Astrocyte (in vitro differentiated cells and primary cell): ENCODE measurements around the gene YTHDF1.

Source experiments
- EZH2 ChIP-seq: IDR thresholded peaks from 2 replicates; pipeline ENCODE4 v1.6.1; 2012; ENCODE audit warnings: mild to moderate bottlenecking, low read length, inconsistent platforms; ENCODE audit not compliant: insufficient read depth
- TF ChIP-seq, protein P1 (sequence below): IDR thresholded peaks from 2 replicates; pipeline ENCODE4 v1.5.1; 2011; ENCODE audit warnings: low read depth, mild to moderate bottlenecking, inconsistent platforms, low read length, moderate library complexity; ENCODE audit not compliant: insufficient read depth

DNA sequence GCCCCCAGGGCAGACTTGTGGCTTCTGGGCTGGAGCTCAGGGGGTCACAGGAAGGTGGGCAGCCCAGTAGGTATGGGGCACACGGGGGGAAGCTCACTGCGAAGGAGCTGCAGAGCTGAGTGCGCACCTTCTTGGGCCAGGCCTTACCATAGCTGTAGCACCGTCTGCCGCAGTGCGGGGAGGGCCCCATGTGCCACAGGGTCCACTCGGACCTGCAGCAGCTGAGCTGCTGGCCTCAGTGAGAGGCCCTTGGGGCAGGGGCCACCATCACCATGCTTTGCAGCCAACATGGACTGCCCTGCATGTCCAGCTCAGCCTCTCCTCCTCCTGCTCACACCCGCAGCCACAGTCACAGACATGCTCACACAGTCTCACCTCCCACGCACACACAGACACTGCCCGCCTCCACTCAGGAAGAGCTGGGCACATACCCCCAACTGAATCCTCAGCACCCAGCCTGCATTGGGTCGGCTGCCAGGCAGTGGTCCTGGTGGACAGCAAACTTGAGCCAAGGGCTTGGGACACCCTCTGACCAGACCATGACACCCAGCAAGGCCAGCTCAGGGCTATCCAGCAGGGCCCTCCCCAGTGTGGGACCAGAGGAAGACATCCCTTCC, 35.3 kb downstream of the YTHDF1 start:
- TF ChIP-seq, protein P1, sequence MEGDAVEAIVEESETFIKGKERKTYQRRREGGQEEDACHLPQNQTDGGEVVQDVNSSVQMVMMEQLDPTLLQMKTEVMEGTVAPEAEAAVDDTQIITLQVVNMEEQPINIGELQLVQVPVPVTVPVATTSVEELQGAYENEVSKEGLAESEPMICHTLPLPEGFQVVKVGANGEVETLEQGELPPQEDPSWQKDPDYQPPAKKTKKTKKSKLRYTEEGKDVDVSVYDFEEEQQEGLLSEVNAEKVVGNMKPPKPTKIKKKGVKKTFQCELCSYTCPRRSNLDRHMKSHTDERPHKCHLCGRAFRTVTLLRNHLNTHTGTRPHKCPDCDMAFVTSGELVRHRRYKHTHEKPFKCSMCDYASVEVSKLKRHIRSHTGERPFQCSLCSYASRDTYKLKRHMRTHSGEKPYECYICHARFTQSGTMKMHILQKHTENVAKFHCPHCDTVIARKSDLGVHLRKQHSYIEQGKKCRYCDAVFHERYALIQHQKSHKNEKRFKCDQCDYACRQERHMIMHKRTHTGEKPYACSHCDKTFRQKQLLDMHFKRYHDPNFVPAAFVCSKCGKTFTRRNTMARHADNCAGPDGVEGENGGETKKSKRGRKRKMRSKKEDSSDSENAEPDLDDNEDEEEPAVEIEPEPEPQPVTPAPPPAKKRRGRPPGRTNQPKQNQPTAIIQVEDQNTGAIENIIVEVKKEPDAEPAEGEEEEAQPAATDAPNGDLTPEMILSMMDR, result no peak
- no peak for TF ChIP-seq EZH2
